Endothelial cell of umbilical vein (primary cell): ENCODE results near the gene PRKAG2.

Source experiments
- CTCF ChIP-seq, 2 donors: IDR thresholded peaks; 1 replicate in 1 of 2; 2 replicates in 1 of 2; pipeline ENCODE4 v1.5.1; 2011; ENCODE audit warnings: low read length in 2 of 2, mild to moderate bottlenecking in 2 of 2, moderate library complexity in 2 of 2, control low read depth in 1 of 2, inconsistent platforms in 1 of 2, low read depth in 1 of 2; ENCODE audit not compliant: insufficient read depth in 1 of 2; ENCODE audit errors: extremely low read depth in 1 of 2
- EZH2 ChIP-seq: IDR thresholded peaks from 2 replicates; pipeline ENCODE4 v1.6.1; 2012; ENCODE audit warnings: borderline replicate concordance, low read depth, mild to moderate bottlenecking, moderate library complexity, low read length, inconsistent platforms; ENCODE audit not compliant: severe bottlenecking
- GATA2 ChIP-seq: IDR thresholded peaks from 2 replicates; pipeline ENCODE4 v1.7.0; 2011; ENCODE audit warnings: low read depth, mild to moderate bottlenecking, moderate library complexity, mixed read lengths, low read length; ENCODE audit not compliant: insufficient read length, insufficient read depth
- JUN ChIP-seq: IDR thresholded peaks from 2 replicates; pipeline ENCODE4 v1.6.1; 2011; ENCODE audit warnings: borderline replicate concordance, low read depth; ENCODE audit not compliant: insufficient read length, insufficient read depth
- POLR2A ChIP-seq: IDR thresholded peaks from 2 replicates; pipeline ENCODE4 v1.6.1; 2012; ENCODE audit warnings: low read depth, mild to moderate bottlenecking, control low read depth, low read length
- POLR2AphosphoS5 ChIP-seq: IDR thresholded peaks from 2 replicates; pipeline ENCODE4 v1.6.1; 2012; ENCODE audit warnings: low read depth, mild to moderate bottlenecking, control low read depth, low read length, moderate library complexity; ENCODE audit not compliant: insufficient read depth

- no peak for TF ChIP-seq CTCF (IDR thresholded peaks at IDR 0.05; ENCODE audit: extremely low read depth in 1 of 2, insufficient read depth in 1 of 2, low read depth in 1 of 2, low read length in 2 of 2)
- no peak for TF ChIP-seq JUN
- no peak for TF ChIP-seq EZH2
- no peak for TF ChIP-seq POLR2A
- no peak for TF ChIP-seq GATA2
- no peak for TF ChIP-seq POLR2AphosphoS5
Observed at GRCh38 chr7:151509670-151510333, 367.1 kb downstream of the PRKAG2 start.
